ENCODE results near the gene FAM120B. TPM values are rescaled to one million over a fixed set of nuclear protein-coding genes. Genes with fewer than 3 reads are reported as not detected.

FAM120B gene
- total RNA-seq, 1 donor from 2014 or later: 19.7 TPM

DNA sequence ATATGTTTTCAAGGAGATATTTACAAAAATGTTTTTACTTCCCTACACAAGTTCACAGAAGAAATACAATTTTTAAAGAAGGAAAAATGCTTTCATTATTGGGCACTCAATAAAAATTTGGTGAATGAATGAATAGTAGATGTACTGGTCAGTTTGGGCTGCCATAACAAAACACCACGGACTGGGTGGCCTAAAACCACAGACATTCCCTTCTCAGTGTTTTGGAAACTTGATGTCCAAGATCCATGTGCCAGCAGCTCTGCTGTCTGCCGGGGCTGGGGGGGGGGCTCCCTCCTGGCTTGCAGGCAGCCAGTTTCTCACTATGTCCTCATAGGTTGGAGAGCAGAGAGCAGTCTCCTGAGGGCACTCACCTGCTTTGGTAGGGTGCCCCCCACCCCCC lies 62.0 kb downstream of the FAM120B start:
- no peak overlapping the region for H3K9ac ChIP-seq
- H3F3A ChIP-seq (ENCODE audit: low read depth): no peaks in the 10 kb centered on the region
- Mint-ChIP-seq H3K36me3 (peaks cover 18% of the 10 kb centered on the region), H3K4me3 (no peak overlapping the region), H3K4me1 (peaks cover 19% of the 10 kb centered on the region), H3K27me3 (ENCODE audit: insufficient read depth, low read depth) (peaks cover 2% of the 10 kb centered on the region), H3K27ac (no peak overlapping the region), H3K9me3 (no peaks in the 10 kb centered on the region)
- DNase-seq (ENCODE audit: low spot score): no peak
- no peaks in the 10 kb centered on the region for H4K20me1 ChIP-seq (ENCODE audit: low read depth)
- no peaks in the 10 kb centered on the region for H3K4me1 ChIP-seq
- no peak overlapping the region for H3K27ac ChIP-seq
- no peaks in the 10 kb centered on the region for H3K9me3 ChIP-seq (ENCODE audit: low read depth)
- TF ChIP-seq EZH2phosphoT487 (IDR thresholded peaks at IDR 0.05) (no peak), EZH2 (IDR thresholded peaks at IDR 0.05) (no peak)
- TF ChIP-seq, protein P1, sequence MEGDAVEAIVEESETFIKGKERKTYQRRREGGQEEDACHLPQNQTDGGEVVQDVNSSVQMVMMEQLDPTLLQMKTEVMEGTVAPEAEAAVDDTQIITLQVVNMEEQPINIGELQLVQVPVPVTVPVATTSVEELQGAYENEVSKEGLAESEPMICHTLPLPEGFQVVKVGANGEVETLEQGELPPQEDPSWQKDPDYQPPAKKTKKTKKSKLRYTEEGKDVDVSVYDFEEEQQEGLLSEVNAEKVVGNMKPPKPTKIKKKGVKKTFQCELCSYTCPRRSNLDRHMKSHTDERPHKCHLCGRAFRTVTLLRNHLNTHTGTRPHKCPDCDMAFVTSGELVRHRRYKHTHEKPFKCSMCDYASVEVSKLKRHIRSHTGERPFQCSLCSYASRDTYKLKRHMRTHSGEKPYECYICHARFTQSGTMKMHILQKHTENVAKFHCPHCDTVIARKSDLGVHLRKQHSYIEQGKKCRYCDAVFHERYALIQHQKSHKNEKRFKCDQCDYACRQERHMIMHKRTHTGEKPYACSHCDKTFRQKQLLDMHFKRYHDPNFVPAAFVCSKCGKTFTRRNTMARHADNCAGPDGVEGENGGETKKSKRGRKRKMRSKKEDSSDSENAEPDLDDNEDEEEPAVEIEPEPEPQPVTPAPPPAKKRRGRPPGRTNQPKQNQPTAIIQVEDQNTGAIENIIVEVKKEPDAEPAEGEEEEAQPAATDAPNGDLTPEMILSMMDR (IDR thresholded peaks at IDR 0.05): no peak
- no peak overlapping the region for H3K4me2 ChIP-seq
- H3K4me3 ChIP-seq: no peak overlapping the region
- H3K36me3 ChIP-seq: no peaks in the 10 kb centered on the region
- no peaks in the 10 kb centered on the region for H3K79me2 ChIP-seq (ENCODE audit: low read depth)
- no peaks in the 10 kb centered on the region for H3K27me3 ChIP-seq
- no peak overlapping the region for H2AFZ ChIP-seq (replicated peaks)

DNA sequence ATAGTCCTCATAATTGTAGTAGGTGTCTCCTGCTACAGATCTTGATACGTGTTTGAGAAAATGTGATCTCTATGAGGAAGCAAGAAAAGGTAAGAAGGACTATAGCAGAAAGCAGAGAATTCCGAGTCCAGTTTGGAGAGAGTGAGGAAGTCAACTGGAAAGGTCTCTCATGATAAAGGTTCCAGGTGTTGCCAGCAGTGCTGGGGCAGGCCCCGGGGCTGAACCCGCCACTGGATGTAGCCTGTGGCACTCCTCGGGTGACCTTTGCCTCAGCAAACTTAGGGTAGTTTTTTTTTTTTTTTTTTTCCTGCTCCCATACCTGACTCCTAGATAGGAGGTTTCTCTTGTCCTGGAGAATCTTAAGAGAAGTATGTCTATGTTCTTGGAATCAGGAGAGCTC lies 62.8 kb downstream of the FAM120B start:
- H3K4me3 Mint-ChIP-seq: no peak overlapping the region
- H3K4me1 Mint-ChIP-seq: peaks cover 16% of the 10 kb centered on the region
- no peak overlapping the region for H3K9ac ChIP-seq
- H3K27me3 ChIP-seq: no peaks in the 10 kb centered on the region
- TF ChIP-seq EZH2phosphoT487 (IDR thresholded peaks at IDR 0.05) (no peak), EZH2 (IDR thresholded peaks at IDR 0.05) (no peak)
- TF ChIP-seq, protein P1 (IDR thresholded peaks at IDR 0.05): no peak
- H2AFZ ChIP-seq (replicated peaks): no peak overlapping the region
- no peak overlapping the region for H3K4me2 ChIP-seq
- no peaks in the 10 kb centered on the region for H3K9me3 Mint-ChIP-seq
- H3K4me1 ChIP-seq: no peaks in the 10 kb centered on the region
- no peak overlapping the region for H3K4me3 ChIP-seq
- H3K79me2 ChIP-seq (ENCODE audit: low read depth): no peaks in the 10 kb centered on the region
- no peaks in the 10 kb centered on the region for H3F3A ChIP-seq (ENCODE audit: low read depth)
- DNase-seq (ENCODE audit: low spot score): no peak
- H3K36me3 Mint-ChIP-seq: peaks cover 17% of the 10 kb centered on the region
- H3K27ac ChIP-seq: no peak overlapping the region
- H3K9me3 ChIP-seq (ENCODE audit: low read depth): no peaks in the 10 kb centered on the region
- H3K27ac Mint-ChIP-seq: no peak overlapping the region
- H3K27me3 Mint-ChIP-seq (ENCODE audit: insufficient read depth, low read depth): peaks cover 2% of the 10 kb centered on the region
- H3K36me3 ChIP-seq: no peaks in the 10 kb centered on the region
- H4K20me1 ChIP-seq (ENCODE audit: low read depth): no peaks in the 10 kb centered on the region

DNA sequence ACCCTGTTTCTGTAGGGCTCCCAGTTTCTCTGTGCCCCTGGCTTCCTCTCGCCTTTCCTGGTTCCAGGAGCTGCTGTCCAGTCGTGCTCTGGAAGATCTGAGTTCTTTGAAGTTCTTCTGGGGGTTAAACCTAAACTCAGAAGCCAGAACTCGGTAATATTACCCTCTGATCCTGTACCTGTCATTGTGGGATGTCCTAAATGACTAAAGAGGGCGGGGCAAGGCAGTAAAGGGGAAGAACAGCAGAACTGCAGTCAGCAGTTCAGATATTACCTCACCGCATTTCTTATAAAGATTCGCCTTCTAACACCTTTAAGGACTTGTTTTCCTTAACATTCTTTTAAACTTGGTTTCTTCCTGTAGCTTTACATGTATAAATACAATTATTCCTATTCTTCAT lies 63.9 kb downstream of the FAM120B start:
- Histone ChIP-seq H3K27me3 (no peaks in the 10 kb centered on the region), H3K4me2 (no peak overlapping the region), H3K4me3 (no peak overlapping the region), H4K20me1 (ENCODE audit: low read depth) (no peaks in the 10 kb centered on the region), H3K4me1 (no peaks in the 10 kb centered on the region), H3K79me2 (ENCODE audit: low read depth) (no peaks in the 10 kb centered on the region), H3K36me3 (no peaks in the 10 kb centered on the region), H3K9me3 (ENCODE audit: low read depth) (no peaks in the 10 kb centered on the region), H3K27ac (no peak overlapping the region), H3K9ac (no peak overlapping the region), H3F3A (ENCODE audit: low read depth) (no peaks in the 10 kb centered on the region), H2AFZ (replicated peaks) (no peak overlapping the region)
- no peak for DNase-seq (ENCODE audit: low spot score)
- no peak for TF ChIP-seq EZH2phosphoT487 (IDR thresholded peaks at IDR 0.05)
- TF ChIP-seq EZH2 (IDR thresholded peaks at IDR 0.05): no peak
- TF ChIP-seq, protein P1 (IDR thresholded peaks at IDR 0.05): no peak
- Mint-ChIP-seq H3K27me3 (ENCODE audit: insufficient read depth, low read depth) (no peaks in the 10 kb centered on the region), H3K36me3 (peaks cover 13% of the 10 kb centered on the region), H3K27ac (peak overlapping the region; percentile 55), H3K4me3 (no peak overlapping the region), H3K9me3 (no peaks in the 10 kb centered on the region), H3K4me1 (peaks cover 12% of the 10 kb centered on the region)
